Cerebellar cortex (tissue), 1 donor: ENCODE measurements around the gene FARSA.
"Not testable (repeated sequence)": the region's sequence is repeated elsewhere in the genome, so short reads cannot be mapped to it uniquely, and the experiment has no call there.

Experiments
- DNase-seq: peaks from one replicate; pipeline ENCODE4 v3.0.0-alpha.2; 2015; ENCODE audit warnings: low spot score

The FARSA gene

GRCh38 chr19:12953799-12954611 is 20.5 kb upstream of the FARSA start:
- DNase-seq, result peak; percentile 35

- peak; percentile 87 for DNase-seq
These were observed 19.8 kb upstream of the FARSA start for GRCh38 chr19:12953138-12953798.

GRCh38 chr19:12952488-12953137 is 19.1 kb upstream of the FARSA start:
- no peak for DNase-seq

GRCh38 chr19:12952050-12952449 is 18.5 kb upstream of the FARSA start:
- DNase-seq, result not testable (repeated sequence)

- no peak for DNase-seq
These were observed 16.1 kb upstream of the FARSA start for GRCh38 chr19:12949363-12950283.

GRCh38 chr19:12948612-12949362 is 15.3 kb upstream of the FARSA start:
- no peak for DNase-seq

- no peak for DNase-seq
These were observed 14.4 kb upstream of the FARSA start for GRCh38 chr19:12947702-12948611.

- no peak for DNase-seq
These were observed 13.4 kb upstream of the FARSA start for GRCh38 chr19:12946731-12947496.

- peak; percentile 69 for DNase-seq
These were observed 12.7 kb upstream of the FARSA start for GRCh38 chr19:12946092-12946721.

- peak; percentile 96 for DNase-seq
These were observed 12.1 kb upstream of the FARSA start, which contains the start of gene RAD23A for GRCh38 chr19:12945479-12946091. TSS of gene RAD23A (plus strand) at chr19:12945862. CDS start at chr19:12945949, 87 bp downstream.

- peak; percentile 37 for DNase-seq
These were observed 10.7 kb upstream of the FARSA start for GRCh38 chr19:12944104-12944674.

- peak; percentile 24 for DNase-seq
These were observed 10.0 kb upstream of the FARSA start for GRCh38 chr19:12943437-12944044.

- DNase-seq, result no peak
These were observed 7.4 kb upstream of the FARSA start for GRCh38 chr19:12940897-12941296.

GRCh38 chr19:12939975-12940423 is 6.5 kb upstream of the FARSA start:
- DNase-seq, result no peak

- DNase-seq, result no peak
These were observed 5.5 kb upstream of the FARSA start for GRCh38 chr19:12938779-12939601.
